HG02885 (cell line): ENCODE data around the gene LACTBL1.

Experiments
- ATAC-seq: cut with Tn5 transposase; IDR thresholded peaks from one replicate; pipeline ENCODE4 v1.9.1; 2021; ENCODE audit warnings: mild to moderate bottlenecking; ENCODE audit not compliant: unreplicated experiment, poor library complexity

Gene LACTBL1

GRCh38 chr1:22915231-22915630, 57.4 kb downstream of the LACTBL1 start:
- ATAC-seq: no peak

- ATAC-seq: no peak
Observed at GRCh38 chr1:22914633-22915217, 57.9 kb downstream of the LACTBL1 start.

GRCh38 chr1:22914156-22914555, 58.5 kb downstream of the LACTBL1 start:
- ATAC-seq: no peak

- no peak for ATAC-seq
Observed at GRCh38 chr1:22913421-22914141, 59.1 kb downstream of the LACTBL1 start.

GRCh38 chr1:22912311-22912710, 60.4 kb downstream of the LACTBL1 start:
- ATAC-seq: no peak

GRCh38 chr1:22910986-22911651, 61.5 kb downstream of the LACTBL1 start:
- ATAC-seq: no peak

GRCh38 chr1:22910286-22910685, 62.4 kb downstream of the LACTBL1 start:
- ATAC-seq: no peak

GRCh38 chr1:22908880-22909426, 63.7 kb downstream of the LACTBL1 start:
- ATAC-seq: no peak

- ATAC-seq: no peak
Observed at GRCh38 chr1:22907528-22907927, 65.1 kb downstream of the LACTBL1 start.

GRCh38 chr1:22906968-22907367, 65.7 kb downstream of the LACTBL1 start:
- ATAC-seq: no peak

- ATAC-seq: no peak
Observed at GRCh38 chr1:22903113-22903512, 69.6 kb downstream of the LACTBL1 start.
